Testis (tissue), 2 donors: ENCODE measurements around the gene RAB6B.

Source experiments
- POLR2A ChIP-seq: fragments of 450-650 bp; IDR thresholded peaks from one replicate; pipeline ENCODE4 v1.6.1; 2017; ENCODE audit warnings: antibody characterized with exemption, mild to moderate bottlenecking, moderate library complexity
- TF ChIP-seq, protein P1 (sequence below), 3 experiments: fragments of 450-650 bp in 2 of 3; fragments of 200-600 bp in 1 of 3; sonication (generic) in 1 of 3; IDR thresholded peaks; one replicate each; pipeline ENCODE4 v1.5.1; 2016 to 2019; ENCODE audit warnings: antibody characterized with exemption in 3 of 3, mild to moderate bottlenecking in 2 of 3, moderate library complexity in 1 of 3

DNA sequence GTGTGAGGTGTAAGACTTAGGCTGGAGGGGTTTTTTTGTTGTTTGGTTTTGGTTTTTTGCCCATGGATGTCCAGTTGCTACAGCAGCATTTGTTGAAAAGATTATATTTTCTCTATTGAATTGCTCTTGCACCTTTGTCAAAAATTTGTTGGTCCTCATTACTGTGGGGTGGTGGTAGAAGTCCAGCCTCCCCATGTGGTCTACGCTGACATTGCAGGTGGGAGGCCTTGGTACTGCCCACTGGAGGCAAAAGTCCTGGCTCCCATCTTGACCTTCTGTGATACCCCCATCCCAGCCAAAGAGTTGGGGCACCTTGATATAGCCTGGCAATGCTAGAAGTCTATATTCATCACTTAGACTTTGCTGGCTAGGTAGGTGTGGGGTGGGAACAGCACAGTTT is 5.4 kb upstream of the RAB6B start:
- TF ChIP-seq, protein P1, sequence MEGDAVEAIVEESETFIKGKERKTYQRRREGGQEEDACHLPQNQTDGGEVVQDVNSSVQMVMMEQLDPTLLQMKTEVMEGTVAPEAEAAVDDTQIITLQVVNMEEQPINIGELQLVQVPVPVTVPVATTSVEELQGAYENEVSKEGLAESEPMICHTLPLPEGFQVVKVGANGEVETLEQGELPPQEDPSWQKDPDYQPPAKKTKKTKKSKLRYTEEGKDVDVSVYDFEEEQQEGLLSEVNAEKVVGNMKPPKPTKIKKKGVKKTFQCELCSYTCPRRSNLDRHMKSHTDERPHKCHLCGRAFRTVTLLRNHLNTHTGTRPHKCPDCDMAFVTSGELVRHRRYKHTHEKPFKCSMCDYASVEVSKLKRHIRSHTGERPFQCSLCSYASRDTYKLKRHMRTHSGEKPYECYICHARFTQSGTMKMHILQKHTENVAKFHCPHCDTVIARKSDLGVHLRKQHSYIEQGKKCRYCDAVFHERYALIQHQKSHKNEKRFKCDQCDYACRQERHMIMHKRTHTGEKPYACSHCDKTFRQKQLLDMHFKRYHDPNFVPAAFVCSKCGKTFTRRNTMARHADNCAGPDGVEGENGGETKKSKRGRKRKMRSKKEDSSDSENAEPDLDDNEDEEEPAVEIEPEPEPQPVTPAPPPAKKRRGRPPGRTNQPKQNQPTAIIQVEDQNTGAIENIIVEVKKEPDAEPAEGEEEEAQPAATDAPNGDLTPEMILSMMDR (IDR thresholded peaks at IDR 0.05): no peak
- TF ChIP-seq POLR2A: no peak
